Measurements from ENCODE around the gene COL5A1.

DNA sequence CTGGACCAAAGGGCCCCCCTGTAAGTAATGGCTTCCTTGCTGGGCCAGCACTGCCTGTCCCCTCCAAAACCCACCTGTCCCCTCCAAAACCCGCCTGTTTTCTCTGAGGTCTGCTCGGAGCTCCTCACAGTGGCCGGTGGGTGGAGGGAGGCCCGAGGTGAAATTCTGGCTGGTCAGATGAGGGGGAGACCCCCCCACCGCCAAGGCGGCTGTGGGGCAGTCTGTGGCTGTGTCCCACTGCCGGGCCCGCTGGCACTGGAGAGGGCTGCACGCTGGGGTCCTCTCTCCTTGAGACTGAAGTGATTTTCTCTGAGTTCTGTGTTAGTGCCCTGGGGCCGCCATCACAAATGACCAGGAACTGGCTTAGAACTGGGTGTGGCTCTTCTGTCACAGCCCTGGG lies 155.3 kb downstream of the COL5A1 start:
- TF ChIP-seq EZH2 (IDR thresholded peaks at IDR 0.05) (no peak), POLR2AphosphoS5 (IDR thresholded peaks at IDR 0.05; ENCODE audit: borderline replicate concordance, low read depth, low read length) (no peak), FOXP2 (optimal IDR thresholded peaks at IDR 0.05; ENCODE audit: control extremely low read depth, extremely low read length, insufficient read depth) (no peak)

Data from SK-N-MC (cell line).